Neural crest cell (in vitro differentiated cells): ENCODE data around the gene RNF10. TPM values are rescaled to one million over a fixed set of nuclear protein-coding genes. Genes with fewer than 3 reads are reported as not detected.
"Not testable (repeated sequence)": the region's sequence is repeated elsewhere in the genome, so short reads cannot be mapped to it uniquely, and the experiment has no call there.

Experiments used
- DNase-seq: peaks from one replicate; pipeline ENCODE4 v3.0.0; 2021; ENCODE audit warnings: low read depth, mixed read lengths, low spot score
- H3K27ac Mint-ChIP-seq: one replicate; pipeline ENCODE4 v1.8.0; 2021; ENCODE audit warnings: mild to moderate bottlenecking, mixed read lengths; ENCODE audit not compliant: unreplicated experiment
- H3K27me3 Mint-ChIP-seq: 2 replicates; pipeline ENCODE4 v1.8.0; 2021; ENCODE audit warnings: low read depth, mild to moderate bottlenecking, mixed read lengths
- H3K36me3 Mint-ChIP-seq: 2 replicates; pipeline ENCODE4 v1.8.0; 2021; ENCODE audit warnings: low read depth, mild to moderate bottlenecking, mixed read lengths
- H3K4me1 Mint-ChIP-seq: 2 replicates; pipeline ENCODE4 v1.8.0; 2021; ENCODE audit warnings: mixed read lengths
- H3K4me3 Mint-ChIP-seq: one replicate; pipeline ENCODE4 v1.8.0; 2021; ENCODE audit warnings: mild to moderate bottlenecking, mixed read lengths
- H3K9me3 Mint-ChIP-seq: 2 replicates; pipeline ENCODE4 v1.8.0; 2021; ENCODE audit warnings: mixed read lengths
- CTCF ChIP-seq: fragments of 200-600 bp; sonication (generic); conservative IDR thresholded peaks from 2 replicates; pipeline ENCODE4 v1.5.0; 2021; ENCODE audit warnings: antibody characterized with exemption, mild to moderate bottlenecking
- total RNA-seq: library from RNA; stranded (reverse); gene quantifications from 2 replicates; pipeline ENCODE4 v1.2.1, GENCODE V29; 2021

Gene RNF10
- total RNA-seq, 1 donor from 2014 or later = 149 TPM

GRCh38 chr12:120598674-120599463 lies 64.7 kb downstream of the RNF10 start:
- H3K27ac Mint-ChIP-seq = no peak overlapping the region
- H3K36me3 Mint-ChIP-seq = no peaks in the 10 kb centered on the region
- TF ChIP-seq CTCF = no peak
- no peaks in the 10 kb centered on the region for H3K27me3 Mint-ChIP-seq
- DNase-seq = no peak
- H3K4me1 Mint-ChIP-seq = no peaks in the 10 kb centered on the region
- no peaks in the 10 kb centered on the region for H3K9me3 Mint-ChIP-seq
- H3K4me3 Mint-ChIP-seq = no peak overlapping the region

GRCh38 chr12:120599672-120600552 lies 65.8 kb downstream of the RNF10 start:
- DNase-seq = no peak
- no peak for TF ChIP-seq CTCF
- Mint-ChIP-seq H3K4me1 (no peaks in the 10 kb centered on the region), H3K36me3 (no peaks in the 10 kb centered on the region), H3K27ac (no peak overlapping the region), H3K4me3 (no peak overlapping the region), H3K27me3 (no peaks in the 10 kb centered on the region), H3K9me3 (no peaks in the 10 kb centered on the region)

GRCh38 chr12:120602416-120602815 lies 68.3 kb downstream of the RNF10 start:
- H3K36me3 Mint-ChIP-seq, DNase-seq, H3K4me1 Mint-ChIP-seq, H3K9me3 Mint-ChIP-seq, H3K27ac Mint-ChIP-seq, H3K4me3 Mint-ChIP-seq, H3K27me3 Mint-ChIP-seq: not testable (repeated sequence)

GRCh38 chr12:120610560-120610959 lies 76.4 kb downstream of the RNF10 start:
- Mint-ChIP-seq H3K4me1 (no peaks in the 10 kb centered on the region), H3K9me3 (no peaks in the 10 kb centered on the region), H3K36me3 (no peaks in the 10 kb centered on the region), H3K27ac (no peak overlapping the region), H3K27me3 (peaks cover 38% of the 10 kb centered on the region), H3K4me3 (no peak overlapping the region)
- no peak for DNase-seq
- TF ChIP-seq CTCF = no peak

GRCh38 chr12:120611534-120611933 lies 77.4 kb downstream of the RNF10 start:
- H3K4me3 Mint-ChIP-seq, H3K36me3 Mint-ChIP-seq, H3K4me1 Mint-ChIP-seq, H3K9me3 Mint-ChIP-seq, DNase-seq: not testable (repeated sequence)
- Mint-ChIP-seq H3K27ac (peak overlapping the region; percentile 46), H3K27me3 (peaks cover 36% of the 10 kb centered on the region)

- Mint-ChIP-seq H3K36me3 (no peaks in the 10 kb centered on the region), H3K27me3 (peaks cover 57% of the 10 kb centered on the region), H3K4me1 (peaks cover 9% of the 10 kb centered on the region), H3K27ac (no peak overlapping the region), H3K9me3 (no peaks in the 10 kb centered on the region), H3K4me3 (no peak overlapping the region)
- no peak for TF ChIP-seq CTCF
- DNase-seq = no peak
These were observed 80.7 kb downstream of the RNF10 start for GRCh38 chr12:120614848-120615247.

GRCh38 chr12:120617193-120617592 lies 83.0 kb downstream of the RNF10 start:
- H3K4me3 Mint-ChIP-seq, H3K4me1 Mint-ChIP-seq, DNase-seq, H3K27ac Mint-ChIP-seq, H3K9me3 Mint-ChIP-seq, H3K36me3 Mint-ChIP-seq: not testable (repeated sequence)
- H3K27me3 Mint-ChIP-seq = peaks cover 54% of the 10 kb centered on the region

- H3K27me3 Mint-ChIP-seq = peaks cover 50% of the 10 kb centered on the region
- not testable (repeated sequence) for H3K36me3 Mint-ChIP-seq, H3K4me3 Mint-ChIP-seq, H3K4me1 Mint-ChIP-seq, DNase-seq, H3K27ac Mint-ChIP-seq, H3K9me3 Mint-ChIP-seq
These were observed 83.6 kb downstream of the RNF10 start for GRCh38 chr12:120617767-120618166.
